Measurements from ENCODE around the gene UGCG.
"Not testable (repeated sequence)": the region's sequence is repeated elsewhere in the genome, so short reads cannot be mapped to it uniquely, and the experiment has no call there.

The UGCG gene

GRCh38 chr9:111891910-111892499 lies 4.6 kb upstream of the UGCG start:
- peak in 1 of 5 donors; percentile 32 for DNase-seq

- DNase-seq: peak in 1 of 5 donors; percentile 50
Observed at GRCh38 chr9:111896942-111897600, 457 bp downstream of the UGCG start.

DNA sequence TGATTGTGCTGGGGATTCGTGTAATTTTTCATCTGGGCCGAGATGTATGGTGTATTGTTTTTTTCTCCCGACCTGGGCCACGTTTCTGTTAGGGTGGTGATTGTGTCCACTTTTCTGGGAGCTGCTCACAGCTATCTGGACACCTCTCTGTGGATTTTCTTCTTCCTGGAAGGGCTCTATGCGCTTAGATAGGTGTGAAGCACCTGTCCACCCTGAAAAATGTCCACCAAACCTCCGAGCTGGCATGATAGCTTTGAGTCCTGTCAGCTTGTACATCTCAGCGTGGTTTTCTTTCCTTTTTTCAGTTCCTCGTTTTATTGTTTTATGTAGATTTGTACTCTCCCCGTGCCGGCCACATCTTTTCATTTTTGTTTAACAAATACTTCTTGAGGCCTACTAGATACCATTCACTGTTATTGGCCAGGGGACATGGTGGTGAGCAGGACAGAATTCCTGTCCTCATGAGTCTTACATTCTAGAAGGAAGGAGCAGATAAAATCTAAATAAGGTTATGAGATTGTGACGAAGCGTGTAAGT lies 1.1 kb downstream of the UGCG start:
- peak in 1 of 5 donors; percentile 32 for DNase-seq

- DNase-seq: peak in 1 of 5 donors; percentile 57
Observed at GRCh38 chr9:111898331-111899096, 1.9 kb downstream of the UGCG start.

GRCh38 chr9:111900151-111900857 lies 3.7 kb downstream of the UGCG start:
- no peak for DNase-seq

DNA sequence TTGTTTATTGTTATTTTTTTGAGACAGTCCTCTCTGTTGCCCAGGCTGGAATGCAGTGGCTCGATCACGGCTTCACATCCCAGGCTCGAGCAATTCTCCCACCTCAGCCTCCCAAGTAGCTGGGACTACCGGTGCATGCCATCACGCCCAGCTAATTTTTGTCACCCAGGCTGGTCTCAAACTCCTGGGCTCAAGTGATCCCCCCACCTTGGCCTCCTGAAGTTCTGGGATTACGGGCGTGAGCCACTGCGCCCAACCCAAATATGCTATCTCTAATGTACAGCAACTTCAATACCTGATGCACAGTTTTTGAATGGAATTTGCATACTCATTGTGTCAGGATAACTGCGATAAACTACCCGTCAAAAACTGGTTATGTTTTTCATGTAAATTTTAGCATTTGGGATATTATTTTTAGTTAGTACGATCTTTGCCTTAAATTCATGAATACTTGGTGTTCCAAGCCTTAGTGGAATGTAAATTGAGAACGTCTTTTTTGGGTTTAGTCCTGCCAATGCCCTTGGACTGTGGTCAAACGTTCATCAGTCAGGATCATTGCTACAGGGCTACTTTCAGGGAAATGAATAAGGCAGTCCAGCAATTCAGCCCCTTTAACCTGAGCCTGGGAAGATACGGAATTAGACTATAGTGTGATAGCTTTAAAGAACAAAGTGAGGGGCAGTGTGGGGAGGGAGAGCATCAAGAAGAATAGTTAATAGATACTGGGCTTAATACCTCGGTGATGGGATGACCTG lies 4.4 kb downstream of the UGCG start:
- no peak for DNase-seq

DNA sequence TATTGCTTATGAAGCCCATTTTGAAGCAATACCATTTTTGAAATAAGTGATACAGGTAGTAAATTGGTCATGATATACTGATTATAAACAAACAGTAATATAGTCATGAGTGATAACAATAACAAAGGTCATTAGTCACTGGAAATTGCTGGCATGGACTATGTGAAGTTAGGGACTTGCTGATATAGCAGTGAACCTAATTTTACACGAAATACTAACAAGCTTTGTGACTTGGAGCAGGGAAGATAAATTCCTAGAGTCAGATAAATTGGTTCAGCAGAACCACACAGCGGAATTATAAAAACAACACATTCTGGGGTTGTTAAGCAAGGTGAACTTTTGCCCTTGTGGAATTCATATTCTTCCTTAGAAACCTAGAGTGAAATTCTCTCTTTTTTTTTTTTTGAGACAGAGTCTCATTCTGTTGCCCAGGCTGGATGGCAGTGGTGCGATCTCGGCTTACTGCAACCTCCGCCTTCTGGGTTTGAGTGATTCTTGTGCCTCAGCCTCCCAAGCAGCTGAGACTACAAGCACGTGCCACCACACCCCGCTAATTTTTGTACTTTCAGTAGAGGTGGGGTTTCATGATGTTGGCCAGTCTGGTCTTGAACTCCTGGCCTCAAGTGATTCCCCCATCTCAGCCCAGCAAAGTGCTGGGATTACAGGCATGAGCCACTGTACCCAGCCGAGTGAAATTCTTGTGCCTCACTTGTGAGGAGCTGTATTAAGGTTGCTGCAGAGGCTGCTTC lies 6.0 kb downstream of the UGCG start:
- DNase-seq: no peak

DNA sequence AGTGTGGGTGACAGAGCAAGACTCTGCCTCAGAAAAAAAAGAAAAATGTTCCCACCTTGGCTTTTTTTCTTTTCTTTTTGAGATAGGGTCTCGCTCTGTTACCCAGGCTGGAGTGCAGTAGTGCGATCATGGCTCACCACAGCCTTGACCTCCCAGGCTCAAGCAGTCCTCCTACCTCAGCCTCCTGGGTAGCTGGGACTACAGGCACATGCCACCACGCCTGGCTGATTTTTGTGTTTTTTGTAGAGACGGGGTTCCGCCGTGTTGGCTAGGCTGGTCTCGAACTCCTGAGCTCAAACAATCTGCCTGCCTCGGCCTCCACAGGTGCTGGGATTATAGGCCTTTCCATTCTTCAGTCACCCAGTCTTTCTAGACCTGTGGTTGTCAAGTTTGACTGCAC lies 6.9 kb downstream of the UGCG start:
- not testable (repeated sequence) for DNase-seq

GRCh38 chr9:111904026-111904425 lies 7.4 kb downstream of the UGCG start:
- DNase-seq: no peak

- no peak for DNase-seq
Observed at GRCh38 chr9:111904891-111905291, 8.3 kb downstream of the UGCG start.

DNA sequence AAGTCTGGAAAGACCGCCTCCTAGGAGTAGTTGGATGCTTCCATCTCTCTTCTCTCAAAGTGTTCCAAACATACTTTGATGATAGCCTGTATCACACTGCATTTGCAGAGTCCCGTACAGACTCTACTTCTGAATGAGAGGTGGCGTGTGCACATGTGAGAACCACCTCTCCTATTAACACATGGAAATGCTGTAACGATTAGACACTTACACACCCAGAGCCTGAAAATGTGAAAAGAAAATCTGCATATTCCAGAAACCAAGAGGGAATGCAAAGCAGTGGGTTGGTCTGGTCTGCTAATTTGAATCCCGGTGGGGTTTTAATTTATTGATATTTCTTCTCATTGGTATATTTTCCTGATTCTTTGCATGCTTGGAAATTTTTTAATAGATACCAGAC lies 10.5 kb downstream of the UGCG start:
- DNase-seq: no peak

DNA sequence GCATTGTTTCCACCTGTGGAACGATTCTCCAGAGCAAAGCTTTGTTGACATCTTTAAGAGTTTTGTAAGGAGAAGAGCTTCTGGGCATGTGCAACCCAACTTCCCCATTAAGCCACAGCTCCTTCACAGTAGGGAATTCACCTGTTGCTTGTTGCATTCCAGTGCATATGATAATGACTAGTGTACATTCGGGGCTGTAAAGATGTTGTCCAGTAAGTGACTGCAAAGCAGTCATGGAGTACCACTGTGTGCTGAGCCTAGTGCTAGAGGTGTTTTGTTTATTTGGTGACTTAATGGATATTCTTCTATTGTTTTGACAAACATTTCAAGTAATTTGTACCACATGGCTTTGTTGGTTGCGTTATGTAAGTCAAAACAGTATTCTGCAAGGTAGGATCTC lies 12.8 kb downstream of the UGCG start:
- no peak for DNase-seq

DNA sequence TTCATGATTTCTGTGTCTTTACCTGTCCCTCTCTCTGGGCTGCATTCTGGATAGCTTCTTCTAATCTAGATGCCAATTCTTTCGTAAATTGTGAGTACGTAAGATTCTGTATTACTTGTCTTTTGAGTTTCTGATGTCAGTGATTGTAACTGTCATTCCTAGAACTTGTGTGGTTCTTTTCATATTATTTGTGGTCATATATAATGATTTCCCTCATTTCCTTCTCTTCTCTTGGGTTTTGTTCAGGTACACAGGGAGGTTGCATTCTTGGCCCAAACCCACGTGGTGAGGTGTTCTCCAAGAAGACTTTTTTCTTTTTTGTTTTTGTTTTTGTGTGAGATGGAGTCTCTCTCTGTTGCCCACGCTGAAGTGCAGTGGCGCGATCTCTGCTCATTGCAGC lies 13.8 kb downstream of the UGCG start:
- peak in 1 of 5 donors; percentile 11 for DNase-seq

DNA sequence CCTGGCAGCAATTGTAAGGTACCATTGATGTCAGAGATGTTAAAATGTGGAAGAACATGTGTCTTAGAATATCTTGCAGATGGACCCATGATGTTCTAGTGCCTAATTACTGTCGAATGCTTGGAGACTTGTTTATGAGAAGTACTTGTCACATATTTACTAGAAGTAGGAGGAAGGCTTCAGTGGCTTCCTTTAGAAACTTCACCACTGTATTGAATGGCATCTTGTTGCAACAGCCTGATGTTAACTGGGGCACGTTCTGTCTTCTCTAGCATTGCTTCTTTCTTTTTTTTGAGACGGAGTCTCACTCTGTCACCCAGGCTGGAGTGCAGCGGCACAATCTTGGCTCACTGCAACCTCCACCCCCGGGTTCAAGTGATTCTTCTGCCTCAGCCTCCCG lies 16.5 kb downstream of the UGCG start:
- no peak for DNase-seq

DNA sequence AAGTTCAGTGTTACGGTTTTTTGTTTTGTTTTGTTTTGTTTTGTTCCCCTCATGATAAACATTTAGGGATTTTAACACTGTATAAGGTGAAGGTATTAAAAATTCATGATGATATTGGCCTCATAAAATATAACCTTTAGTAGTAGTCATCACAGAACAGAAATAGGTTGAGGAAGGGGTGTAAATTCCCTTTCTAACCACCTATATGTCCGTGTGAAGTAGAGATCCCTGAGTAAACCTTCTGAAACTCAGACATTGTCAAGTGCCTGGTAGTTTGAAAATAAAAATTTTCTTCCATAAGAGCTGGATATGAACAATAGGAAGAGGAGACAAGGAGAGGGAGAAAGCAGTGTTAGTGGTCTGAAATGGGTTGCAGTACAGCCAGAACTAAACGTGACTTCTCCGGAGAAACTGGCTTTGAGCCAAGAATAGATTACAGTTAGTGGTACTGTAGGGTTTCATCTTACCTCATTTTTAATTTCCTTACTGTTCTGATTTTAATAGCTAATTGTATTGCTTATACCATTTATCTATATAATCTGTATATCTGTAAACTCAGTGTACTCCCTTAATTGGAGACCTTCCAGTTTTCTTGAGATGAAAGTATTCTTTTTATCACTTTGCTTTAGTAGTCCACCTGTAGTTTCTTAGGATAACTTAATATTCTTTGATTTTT lies 18.3 kb downstream of the UGCG start:
- DNase-seq: no peak

GRCh38 chr9:111915425-111915758 lies 18.8 kb downstream of the UGCG start:
- DNase-seq: peak in 1 of 5 donors; percentile 11

- DNase-seq: peak in 1 of 5 donors; percentile 72
Observed at GRCh38 chr9:111916234-111916645, 19.6 kb downstream of the UGCG start.

DNA sequence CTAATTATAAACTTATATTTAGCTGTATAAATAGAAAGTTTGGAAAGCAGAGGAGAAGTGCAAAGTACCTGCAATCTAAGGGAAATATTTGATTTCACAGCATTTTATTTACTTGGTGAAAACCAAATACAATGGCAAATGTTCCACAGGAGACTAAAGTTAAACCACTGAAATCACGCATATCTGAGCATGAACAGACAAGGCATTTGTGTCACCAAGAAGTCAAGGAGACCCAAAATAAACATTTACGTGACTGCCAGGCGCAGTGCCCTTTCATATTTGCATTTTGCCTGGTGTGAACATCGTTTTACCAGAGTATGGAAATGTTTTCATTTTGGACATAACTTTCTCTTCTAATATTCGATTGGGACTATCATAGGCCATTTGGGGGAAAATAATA lies 20.6 kb downstream of the UGCG start:
- DNase-seq: no peak

DNA sequence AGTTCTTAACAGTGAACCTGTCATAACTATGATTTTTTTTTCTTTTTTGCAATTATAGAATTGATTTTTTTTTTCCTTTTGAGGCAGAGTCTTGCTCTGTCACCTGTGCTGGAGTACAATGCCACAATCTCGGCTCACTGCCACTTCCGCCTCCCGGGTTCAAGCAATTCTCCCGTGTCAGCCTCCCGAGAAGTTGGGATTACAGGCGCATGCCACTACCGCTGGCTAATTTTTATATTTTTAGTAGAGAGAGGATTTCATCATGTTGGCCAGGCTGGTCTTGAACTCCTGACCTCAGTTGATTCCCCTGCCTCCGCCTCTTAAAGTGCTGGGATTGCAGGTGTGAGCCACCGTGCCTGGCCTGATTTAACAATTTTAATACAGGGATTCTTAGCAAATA lies 21.4 kb downstream of the UGCG start:
- no peak for DNase-seq

DNA sequence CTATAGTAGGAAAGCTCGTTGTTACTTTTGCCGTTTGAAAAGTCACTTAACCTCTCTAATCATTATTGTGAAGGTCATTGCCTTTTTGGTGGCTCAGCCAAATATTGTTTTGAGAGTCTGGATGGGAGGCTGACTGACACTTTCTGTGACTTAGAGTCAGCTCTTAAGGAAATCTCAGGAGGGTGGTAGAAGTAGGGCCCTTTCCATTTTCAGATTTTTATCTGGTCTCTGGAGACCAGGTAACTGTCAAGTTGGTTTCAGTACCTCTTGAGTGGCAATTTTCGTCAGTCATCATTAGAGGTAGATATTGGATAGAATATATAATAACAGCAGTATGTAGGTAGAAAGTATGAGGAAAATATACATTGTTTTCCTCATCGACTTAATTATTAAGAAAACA lies 23.3 kb downstream of the UGCG start:
- DNase-seq: no peak

GRCh38 chr9:111920531-111920930 lies 23.9 kb downstream of the UGCG start:
- no peak for DNase-seq

All from T-helper 1 cell (primary cell).